Neural progenitor cell (in vitro differentiated cells): ENCODE data around the gene GRIP1. TPM values are rescaled to one million over a fixed set of nuclear protein-coding genes. Genes with fewer than 3 reads are reported as not detected.

ENCODE experiments used
- DNase-seq: peaks from one replicate; pipeline ENCODE4 v3.0.0-alpha.2; 2016; ENCODE audit warnings: low spot score
- H2AFZ ChIP-seq: fragments of 200-600 bp; sonication (generic); replicated peaks from 2 replicates; pipeline ENCODE4 v1.6.1; 2016; ENCODE audit warnings: antibody characterized with exemption
- H3F3A ChIP-seq: fragments of 200-600 bp; sonication (generic); 2 replicates; pipeline ENCODE4 v1.6.1; 2016; ENCODE audit warnings: antibody characterized with exemption, low read depth
- H3K27ac ChIP-seq: fragments of 200-600 bp; sonication (generic); 2 replicates; pipeline ENCODE4 v1.5.1; 2016; ENCODE audit warnings: mild to moderate bottlenecking
- H3K27me3 ChIP-seq: fragments of 200-600 bp; sonication (generic); 2 replicates; pipeline ENCODE4 v1.6.1; 2016; ENCODE audit warnings: mild to moderate bottlenecking, moderate library complexity
- H3K36me3 ChIP-seq: fragments of 200-600 bp; sonication (generic); 2 replicates; pipeline ENCODE4 v1.5.1; 2016
- H3K4me1 ChIP-seq: fragments of 200-600 bp; sonication (generic); 2 replicates; pipeline ENCODE4 v1.6.1; 2016; ENCODE audit warnings: mixed run types
- H3K4me2 ChIP-seq: fragments of 200-600 bp; sonication (generic); 2 replicates; pipeline ENCODE4 v1.6.1; 2016
- H3K4me3 ChIP-seq: fragments of 200-600 bp; sonication (generic); 2 replicates; pipeline ENCODE4 v1.5.1; 2016
- H3K79me2 ChIP-seq: fragments of 200-600 bp; sonication (generic); 2 replicates; pipeline ENCODE4 v1.6.1; 2016; ENCODE audit warnings: low read depth
- H3K9ac ChIP-seq: fragments of 200-600 bp; sonication (generic); 2 replicates; pipeline ENCODE4 v1.6.1; 2016
- H3K9me3 ChIP-seq: fragments of 200-600 bp; sonication (generic); 2 replicates; pipeline ENCODE4 v1.5.1; 2016; ENCODE audit warnings: low read depth
- H4K20me1 ChIP-seq: fragments of 200-600 bp; sonication (generic); 2 replicates; pipeline ENCODE4 v1.6.1; 2016; ENCODE audit warnings: low read depth
- H3K27ac Mint-ChIP-seq: 3 replicates; pipeline ENCODE4 v1.8.0; 2021; ENCODE audit warnings: mixed read lengths
- H3K27me3 Mint-ChIP-seq: 2 replicates; pipeline ENCODE4 v1.8.0; 2022; ENCODE audit warnings: low read depth, mild to moderate bottlenecking, inconsistent platforms, moderate library complexity, mixed read lengths; ENCODE audit not compliant: insufficient read depth
- H3K36me3 Mint-ChIP-seq: 3 replicates; pipeline ENCODE4 v1.8.0; 2021; ENCODE audit warnings: mixed read lengths
- H3K4me1 Mint-ChIP-seq: 3 replicates; pipeline ENCODE4 v1.8.0; 2021; ENCODE audit warnings: mixed read lengths
- H3K4me3 Mint-ChIP-seq: 3 replicates; pipeline ENCODE4 v1.8.0; 2021; ENCODE audit warnings: mild to moderate bottlenecking, moderate library complexity, mixed read lengths
- H3K9me3 Mint-ChIP-seq: 3 replicates; pipeline ENCODE4 v1.8.0; 2020; ENCODE audit warnings: mixed read lengths
- CTCF ChIP-seq: fragments of 200-600 bp; sonication (generic); IDR thresholded peaks from 2 replicates; pipeline ENCODE4 v1.5.1; 2017; ENCODE audit warnings: antibody characterized with exemption, mild to moderate bottlenecking
- EZH2 ChIP-seq: fragments of 200-600 bp; sonication (generic); IDR thresholded peaks from 2 replicates; pipeline ENCODE4 v1.6.1; 2017; ENCODE audit warnings: antibody characterized with exemption, mild to moderate bottlenecking, moderate library complexity
- EZH2phosphoT487 ChIP-seq: fragments of 200-600 bp; sonication (generic); IDR thresholded peaks from 2 replicates; pipeline ENCODE4 v1.6.1; 2017; ENCODE audit warnings: antibody characterized with exemption
- total RNA-seq: library from RNA; depleted of rRNA; stranded (reverse); fragments of >200 nt; gene quantifications from 2 replicates; pipeline ENCODE4 v1.2.3, GENCODE V29; 2015; ENCODE audit warnings: low replicate concordance

GRIP1 gene
- total RNA-seq, 1 donor from 2014 or later: 38.2 TPM

GRCh38 chr12:66627988-66628317 lies 50.9 kb downstream of the GRIP1 start:
- Mint-ChIP-seq H3K36me3 (no peaks in the 10 kb centered on the region), H3K27ac (no peak overlapping the region), H3K9me3 (no peaks in the 10 kb centered on the region), H3K4me3 (no peak overlapping the region), H3K27me3 (peaks cover 7% of the 10 kb centered on the region), H3K4me1 (peaks cover 16% of the 10 kb centered on the region)
- Histone ChIP-seq H3K36me3 (no peaks in the 10 kb centered on the region), H2AFZ (no peak overlapping the region), H3K9me3 (no peaks in the 10 kb centered on the region), H4K20me1 (peaks cover 12% of the 10 kb centered on the region), H3K9ac (no peak overlapping the region), H3K27me3 (no peaks in the 10 kb centered on the region), H3K4me3 (no peak overlapping the region), H3F3A (peaks cover 13% of the 10 kb centered on the region), H3K4me2 (peak overlapping the region; percentile 39), H3K4me1 (peaks cover 21% of the 10 kb centered on the region), H3K27ac (peak overlapping the region; percentile 70), H3K79me2 (no peaks in the 10 kb centered on the region)
- no peak for DNase-seq
- TF ChIP-seq EZH2phosphoT487 (no peak), CTCF (no peak), EZH2 (no peak)

GRCh38 chr12:66627270-66627987 lies 51.4 kb downstream of the GRIP1 start:
- peaks cover 12% of the 10 kb centered on the region for H4K20me1 ChIP-seq

GRCh38 chr12:66624806-66625205 lies 54.1 kb downstream of the GRIP1 start:
- H3K36me3 ChIP-seq: no peaks in the 10 kb centered on the region
- H3K9me3 Mint-ChIP-seq: no peaks in the 10 kb centered on the region
- no peak overlapping the region for H3K9ac ChIP-seq
- H4K20me1 ChIP-seq: peaks cover 12% of the 10 kb centered on the region
- H3K4me3 Mint-ChIP-seq: no peak overlapping the region
- no peak overlapping the region for H2AFZ ChIP-seq
- peaks cover 13% of the 10 kb centered on the region for H3F3A ChIP-seq
- no peak for TF ChIP-seq EZH2phosphoT487
- no peak for TF ChIP-seq EZH2
- no peak for TF ChIP-seq CTCF
- no peak overlapping the region for H3K4me3 ChIP-seq
- H3K9me3 ChIP-seq: no peaks in the 10 kb centered on the region
- peaks cover 21% of the 10 kb centered on the region for H3K4me1 ChIP-seq
- H3K27me3 ChIP-seq: no peaks in the 10 kb centered on the region
- no peak overlapping the region for H3K4me2 ChIP-seq
- H3K27me3 Mint-ChIP-seq: peaks cover 7% of the 10 kb centered on the region
- peaks cover 19% of the 10 kb centered on the region for H3K4me1 Mint-ChIP-seq
- DNase-seq: no peak
- no peaks in the 10 kb centered on the region for H3K79me2 ChIP-seq
- H3K27ac ChIP-seq: no peak overlapping the region
- no peak overlapping the region for H3K27ac Mint-ChIP-seq
- H3K36me3 Mint-ChIP-seq: no peaks in the 10 kb centered on the region

More at GRCh38 chr12:66627270-66627987, 51.4 kb downstream of the GRIP1 start:
- Mint-ChIP-seq H3K36me3 (no peaks in the 10 kb centered on the region), H3K27ac (no peak overlapping the region), H3K4me1 (peaks cover 16% of the 10 kb centered on the region), H3K27me3 (peaks cover 7% of the 10 kb centered on the region), H3K9me3 (no peaks in the 10 kb centered on the region), H3K4me3 (no peak overlapping the region)
- Histone ChIP-seq H3K9me3 (no peaks in the 10 kb centered on the region), H3K4me2 (peak overlapping the region; percentile 39), H3K27ac (peak overlapping the region; percentile 70), H3K4me3 (no peak overlapping the region), H3K79me2 (no peaks in the 10 kb centered on the region), H3K9ac (no peak overlapping the region), H3F3A (peaks cover 13% of the 10 kb centered on the region), H2AFZ (no peak overlapping the region), H3K4me1 (peaks cover 21% of the 10 kb centered on the region), H3K36me3 (no peaks in the 10 kb centered on the region), H3K27me3 (no peaks in the 10 kb centered on the region)
- DNase-seq: peak; percentile 56
- TF ChIP-seq EZH2phosphoT487 (no peak), CTCF (no peak), EZH2 (no peak)
